T-helper 2 cell (primary cell): ENCODE data around the gene MTOR.
"Not testable (repeated sequence)": the region's sequence is repeated elsewhere in the genome, so short reads cannot be mapped to it uniquely, and the experiment has no call there.

Experiments
- DNase-seq, 5 experiments: peaks; one replicate each; pipeline versions ENCODE4 v3.0.0 to v3.0.0-alpha.2; 2012 to 2022
- total RNA-seq, 2 donors: gene quantifications; one replicate each; lab custom pipeline; 2026; lab: John Stamatoyannopoulos, UW

MTOR gene
- total RNA-seq = 118 to 129 reads per million in 2 donors

- DNase-seq = peak; percentile 85 to 100 (median 96)
These were observed at the start of gene MTOR for GRCh38 chr1:11262171-11263049. Gene MTOR, minus strand, starts transcription at chr1:11262551. Its CDS starts 3,142 bp downstream, at chr1:11259409.

GRCh38 chr1:11309385-11309784 lies 47.0 kb upstream of the MTOR start:
- no peak for DNase-seq

DNA sequence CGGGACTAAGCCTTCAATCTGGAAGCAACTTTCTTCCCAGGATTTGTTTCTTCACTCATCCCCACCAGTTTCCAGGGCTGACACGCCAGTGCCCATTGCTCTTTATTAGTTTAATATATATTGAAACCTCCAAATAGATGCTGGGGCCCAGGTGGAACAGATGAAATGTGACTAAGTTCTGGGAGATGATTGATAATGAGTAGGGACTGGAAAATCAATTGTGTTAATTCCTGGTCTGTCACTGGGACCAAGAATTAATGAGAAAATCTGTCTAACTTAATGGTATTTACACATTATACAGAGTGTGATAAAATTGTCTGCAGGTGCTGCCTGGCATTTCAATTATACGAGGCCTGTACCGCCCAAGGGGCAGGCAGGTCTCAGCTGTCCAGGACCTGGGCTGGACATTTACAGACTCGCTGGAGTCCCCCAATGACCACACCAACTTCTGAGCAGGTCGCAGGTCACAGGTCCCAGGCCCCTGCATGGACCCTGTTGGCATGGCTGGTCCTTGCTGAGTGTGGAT lies 46.4 kb upstream of the MTOR start:
- DNase-seq = no peak

DNA sequence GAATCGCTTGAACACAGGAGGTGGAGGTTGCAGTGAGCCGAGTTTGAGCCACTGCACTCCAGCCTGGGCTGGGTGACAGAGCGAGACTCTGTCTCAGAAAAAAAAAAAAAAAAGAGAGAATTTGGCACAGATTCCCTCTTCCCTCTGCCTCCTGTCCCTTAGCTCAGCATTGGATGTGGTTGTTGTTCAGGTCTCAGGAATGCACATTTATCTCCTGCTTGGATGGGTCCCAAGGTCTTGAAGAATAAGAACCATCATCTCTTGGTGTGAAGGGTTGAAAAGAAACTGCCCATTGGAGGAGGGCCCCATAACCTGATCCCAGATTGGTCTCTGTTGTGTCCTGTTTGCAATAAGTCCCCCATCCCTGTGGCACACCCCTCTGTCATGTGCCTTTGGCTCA lies 45.5 kb upstream of the MTOR start:
- DNase-seq = no peak

GRCh38 chr1:11305516-11305915 lies 43.2 kb upstream of the MTOR start:
- not testable (repeated sequence) for DNase-seq

GRCh38 chr1:11302366-11302765 lies 40.0 kb upstream of the MTOR start:
- DNase-seq = no peak

DNA sequence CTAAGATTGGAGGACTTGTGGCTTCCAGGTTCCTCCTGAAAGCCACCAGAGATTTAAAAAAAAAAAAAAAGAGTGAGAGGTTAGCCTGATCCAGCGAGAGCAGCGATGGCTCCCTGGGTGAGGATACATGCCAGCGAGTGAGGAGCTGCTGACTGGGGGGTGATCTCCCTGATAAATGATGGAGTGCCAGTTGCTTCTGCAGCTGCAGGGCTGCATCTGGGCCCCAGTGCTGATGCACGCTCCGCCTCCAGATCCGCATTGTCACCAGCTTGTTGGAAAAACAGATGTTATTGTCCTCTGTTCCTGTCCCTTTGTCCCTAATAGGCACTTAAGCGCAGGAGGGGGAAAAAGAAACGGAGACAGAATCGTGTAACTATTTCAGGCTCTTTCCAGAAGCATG lies 39.2 kb upstream of the MTOR start:
- no peak for DNase-seq

DNA sequence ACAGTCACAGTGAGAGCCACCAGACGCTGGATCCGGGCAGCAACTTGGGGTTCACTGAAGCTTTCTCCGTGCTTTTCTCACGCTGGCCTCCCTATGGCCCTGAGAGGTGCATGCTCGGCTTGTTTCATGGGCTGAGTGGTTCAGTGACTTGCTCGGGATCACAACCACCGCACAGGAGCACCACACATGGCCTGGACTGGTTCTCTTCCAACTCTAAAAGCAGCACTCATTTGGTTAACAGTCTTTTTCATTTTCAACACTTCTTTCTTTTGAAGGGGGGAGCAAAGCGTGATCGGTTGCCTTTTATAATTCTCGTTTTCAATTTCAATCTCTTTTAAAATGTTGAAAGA lies 36.8 kb upstream of the MTOR start:
- peak in 1 of 5 experiments; percentile 15 for DNase-seq

GRCh38 chr1:11298390-11299224 lies 36.3 kb upstream of the MTOR start:
- DNase-seq = no peak

GRCh38 chr1:11297774-11298173 lies 35.4 kb upstream of the MTOR start:
- DNase-seq = not testable (repeated sequence)

- DNase-seq = peak in 1 of 5 experiments; percentile 33
These were observed 33.6 kb upstream of the MTOR start for GRCh38 chr1:11295905-11296304.

DNA sequence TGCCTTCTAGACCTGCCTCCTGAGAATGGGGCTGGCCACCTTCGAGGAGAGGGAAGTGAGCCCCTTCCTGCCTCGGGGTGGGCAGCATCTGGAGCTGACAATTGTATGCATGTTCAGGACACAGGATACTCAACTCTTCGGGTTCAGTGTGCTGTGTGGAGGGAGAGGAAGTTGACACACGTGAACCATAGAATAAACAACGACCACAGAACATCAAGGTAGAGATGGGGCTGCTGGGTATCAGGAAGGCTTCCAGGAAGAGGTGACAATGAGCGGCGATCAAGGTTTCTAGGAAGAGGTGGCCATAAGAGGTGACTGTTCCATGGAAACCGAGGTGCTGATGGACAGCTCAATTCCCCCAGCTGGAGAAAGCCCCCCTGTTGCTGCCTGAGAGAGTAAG lies 32.6 kb upstream of the MTOR start:
- DNase-seq = peak in 1 of 5 experiments; percentile 34

DNA sequence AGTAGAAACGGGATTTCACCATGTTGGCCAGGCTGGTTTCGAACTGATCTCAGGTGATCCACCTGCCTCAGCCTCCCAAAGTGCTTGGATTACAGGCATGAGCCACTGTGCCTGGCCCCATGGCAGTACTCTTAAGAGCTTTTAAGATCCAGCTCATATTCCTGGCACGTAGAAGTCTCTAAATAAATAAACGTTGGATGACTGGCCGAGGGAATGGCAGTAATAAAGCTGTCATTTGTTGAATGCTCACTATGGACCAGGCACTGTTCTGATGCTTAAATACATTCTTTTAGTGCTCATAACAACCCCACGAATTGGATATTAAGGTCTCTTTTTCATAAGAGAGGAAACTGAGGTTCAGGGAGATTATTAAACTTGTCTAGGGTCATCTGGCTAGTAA lies 31.5 kb upstream of the MTOR start:
- DNase-seq = no peak

- no peak for DNase-seq
These were observed 28.7 kb upstream of the MTOR start for GRCh38 chr1:11291049-11291448.

GRCh38 chr1:11289064-11289463 lies 26.7 kb upstream of the MTOR start:
- DNase-seq = no peak

DNA sequence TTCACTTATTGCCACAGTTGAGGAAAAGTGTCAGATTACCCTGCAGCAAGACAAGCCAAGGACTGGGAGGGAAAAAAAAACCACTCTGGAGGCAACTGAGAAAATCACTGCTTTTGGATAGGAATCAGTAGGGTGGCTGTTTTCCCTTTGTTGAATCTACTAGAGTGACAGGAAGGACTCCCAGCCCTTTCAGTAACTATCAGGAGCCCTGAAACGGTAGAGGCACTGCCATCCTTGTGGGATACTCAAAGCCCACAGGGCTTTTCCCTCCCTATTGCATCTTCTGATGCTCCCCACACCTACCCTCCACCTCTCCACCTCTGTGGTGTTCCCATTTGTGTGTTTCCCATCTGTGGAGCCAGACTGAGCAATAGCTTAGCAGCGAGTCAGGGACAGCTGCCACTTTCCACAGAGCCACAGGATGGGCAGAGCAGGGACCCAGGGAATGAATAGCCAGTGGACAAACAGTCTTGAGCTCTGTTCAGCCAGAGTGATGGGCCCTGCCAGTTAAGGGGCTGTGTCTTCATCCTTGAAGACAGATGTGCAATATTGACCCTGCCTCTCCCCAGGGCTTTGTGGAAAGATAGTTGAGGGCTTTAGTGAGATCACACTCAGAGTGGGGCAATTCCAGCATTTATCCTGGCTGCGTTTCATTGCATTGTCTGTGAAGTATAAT lies 24.5 kb upstream of the MTOR start:
- DNase-seq = no peak

DNA sequence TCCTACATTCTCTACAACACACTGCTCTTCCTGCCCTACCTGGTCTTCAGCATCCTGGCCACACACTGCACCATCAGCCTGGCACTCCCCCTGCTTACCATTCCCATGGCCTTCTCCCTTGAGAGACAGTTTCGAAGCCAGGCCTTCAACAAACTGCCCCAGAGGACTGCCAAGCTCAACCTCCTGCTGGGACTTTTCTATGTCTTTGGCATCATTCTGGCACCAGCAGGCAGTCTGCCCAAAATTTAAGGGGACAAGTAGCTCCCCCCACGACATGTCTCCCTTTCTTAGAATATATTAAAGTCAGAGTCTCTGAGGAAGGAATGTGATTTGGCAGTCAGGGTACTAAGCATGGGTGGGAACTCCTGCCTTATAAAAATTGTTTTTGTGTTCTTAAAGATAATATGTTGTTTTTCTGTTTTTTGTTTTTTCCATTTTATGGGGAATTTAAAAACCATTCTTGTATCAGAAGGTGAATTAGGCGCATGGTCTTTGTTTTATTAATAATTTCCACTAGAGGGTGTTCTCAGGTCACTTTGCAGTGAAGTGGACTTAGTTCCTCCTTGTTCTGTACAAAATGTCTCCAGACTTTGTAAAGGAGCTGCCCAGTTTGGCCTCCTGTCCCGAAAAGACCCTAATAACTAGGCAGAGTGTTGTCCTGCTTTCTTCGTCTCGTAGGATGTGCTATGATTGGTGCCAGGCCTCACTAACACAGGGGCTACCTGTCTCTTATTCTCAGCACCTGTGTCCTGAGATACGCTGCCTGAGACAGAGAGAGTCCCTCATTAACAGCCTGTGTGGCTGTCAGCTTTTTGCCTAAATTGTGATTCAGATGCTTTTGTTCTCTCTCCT lies 23.8 kb upstream of the MTOR start:
- DNase-seq = no peak

- DNase-seq = peak in 1 of 5 experiments; percentile 13
These were observed 22.4 kb upstream of the MTOR start for GRCh38 chr1:11284784-11285183.

GRCh38 chr1:11283151-11283550 lies 20.8 kb upstream of the MTOR start:
- DNase-seq = no peak

- DNase-seq = no peak
These were observed 19.4 kb upstream of the MTOR start for GRCh38 chr1:11281518-11282331.
